Gastroesophageal sphincter (tissue), 4 donors: ENCODE measurements around the gene RASGRP1. TPM values are rescaled to one million over a fixed set of nuclear protein-coding genes. Genes with fewer than 3 reads are reported as not detected.

ENCODE experiments used
- ATAC-seq: fragments of 150-250 bp; one replicate; pipeline ENCODE4 v1.9.1; 2016; ENCODE audit warnings: mild to moderate bottlenecking, moderate library complexity
- H3K27ac ChIP-seq, 4 donors: fragments of 200-600 bp; sonication (generic) in 3 of 4; 1 replicate in 3 of 4; 2 replicates in 1 of 4; pipeline ENCODE4 v1.5.1; 2016 to 2019
- H3K27me3 ChIP-seq: fragments of 200-600 bp; sonication (generic); one replicate; pipeline ENCODE4 v1.5.1; 2019
- H3K36me3 ChIP-seq, 2 donors: fragments of 200-600 bp; sonication (generic); one replicate each; pipeline ENCODE4 v1.5.1; 2019; ENCODE audit warnings: control low read depth in 1 of 2
- H3K4me1 ChIP-seq, 3 donors: fragments of 200-600 bp; sonication (generic); 1 replicate in 2 of 3; 2 replicates in 1 of 3; pipeline ENCODE4 v1.5.1; 2016 to 2019; ENCODE audit warnings: control low read depth in 2 of 3
- H3K4me3 ChIP-seq, 2 donors: fragments of 200-600 bp; sonication (generic); one replicate each; pipeline ENCODE4 v1.5.1; 2019; ENCODE audit warnings: mild to moderate bottlenecking in 1 of 2, moderate library complexity in 1 of 2
- H3K9me3 ChIP-seq, 3 donors: fragments of 200-600 bp; sonication (generic); one replicate each; pipeline ENCODE4 v1.5.1; 2017 to 2019; ENCODE audit warnings: control low read depth in 2 of 3
- CTCF ChIP-seq, 4 experiments: fragments of 200-600 bp in 2 of 4; fragments of 450-650 bp in 2 of 4; sonication (generic) in 1 of 4; IDR thresholded peaks; one replicate each; pipeline ENCODE4 v1.5.1; 2017 to 2019; ENCODE audit warnings: antibody characterized with exemption in 4 of 4, mild to moderate bottlenecking in 2 of 4, moderate library complexity in 2 of 4
- EP300 ChIP-seq: sonication (generic); formaldehyde crosslinking; IDR thresholded peaks from one replicate; pipeline ENCODE4 v1.6.1; 2017; ENCODE audit warnings: antibody characterized with exemption, mild to moderate bottlenecking
- POLR2A ChIP-seq, 2 donors: fragments of 450-650 bp; IDR thresholded peaks; one replicate each; pipeline ENCODE4 v1.6.1; 2017; ENCODE audit warnings: antibody characterized with exemption in 2 of 2, mild to moderate bottlenecking in 2 of 2, moderate library complexity in 1 of 2
- POLR2AphosphoS5 ChIP-seq: sonication (generic); formaldehyde crosslinking; IDR thresholded peaks from one replicate; pipeline ENCODE4 v1.6.1; 2017; ENCODE audit warnings: antibody characterized with exemption
- WGBS, 2 donors: methylation state at CpG; one replicate each; pipeline ENCODE4 v1.1.5; 2018; ENCODE audit warnings: low coverage in 1 of 2; 5-methylcytosine and 5-hydroxymethylcytosine counted together
- total RNA-seq, 4 donors: library from RNA; depleted of rRNA; stranded (reverse); fragments of >200 nt; gene quantifications; one replicate each; pipeline ENCODE4 v1.1.0, GENCODE V29; 2016

RASGRP1 gene
- total RNA-seq, 4 donors from 2014 or later = 0.16 to 0.81 (median 0.55) TPM

- Histone ChIP-seq H3K36me3 (peaks cover 0 to 52% of the 10 kb centered on the region in 2 donors), H3K27ac (no peak overlapping the region), H3K27me3 (no peaks in the 10 kb centered on the region), H3K4me1 (no peaks in the 10 kb centered on the region), H3K4me3 (no peak overlapping the region), H3K9me3 (no peaks in the 10 kb centered on the region)
- no peak for TF ChIP-seq POLR2A (IDR thresholded peaks at IDR 0.05)
- TF ChIP-seq POLR2AphosphoS5 = no peak
- no peak for TF ChIP-seq EP300
- no peak for TF ChIP-seq CTCF (IDR thresholded peaks at IDR 0.05)
- no peak for ATAC-seq
Observed at GRCh38 chr15:38482572-38482971, 82.0 kb downstream of the RASGRP1 start.

- H3K4me3 ChIP-seq = no peak overlapping the region
- no peak overlapping the region for H3K27ac ChIP-seq
- no peak for ATAC-seq
- H3K4me1 ChIP-seq = no peaks in the 10 kb centered on the region
- no peaks in the 10 kb centered on the region for H3K9me3 ChIP-seq
- TF ChIP-seq POLR2A (IDR thresholded peaks at IDR 0.05) = no peak
- TF ChIP-seq CTCF (IDR thresholded peaks at IDR 0.05) = no peak
- no peak for TF ChIP-seq POLR2AphosphoS5
- no peak for TF ChIP-seq EP300
- no peaks in the 10 kb centered on the region for H3K27me3 ChIP-seq
- WGBS, 2 donors = 90 to 98% methylated on average over 3 of the region's 3 CpGs
- peaks cover 0 to 52% of the 10 kb centered on the region in 2 donors for H3K36me3 ChIP-seq
Observed at GRCh38 chr15:38481761-38482160, 82.9 kb downstream of the RASGRP1 start.

- H3K27ac ChIP-seq = no peak overlapping the region
- peaks cover 0 to 53% of the 10 kb centered on the region in 2 donors for H3K36me3 ChIP-seq
- ATAC-seq = no peak
- no peak for TF ChIP-seq CTCF (IDR thresholded peaks at IDR 0.05)
- no peak for TF ChIP-seq EP300
- TF ChIP-seq POLR2A (IDR thresholded peaks at IDR 0.05) = no peak
- TF ChIP-seq POLR2AphosphoS5 = no peak
- H3K9me3 ChIP-seq = no peaks in the 10 kb centered on the region
- WGBS, 2 donors = 84 to 93% methylated on average over 5 of the region's 5 CpGs
- H3K4me3 ChIP-seq = no peak overlapping the region
- H3K27me3 ChIP-seq = no peaks in the 10 kb centered on the region
- no peaks in the 10 kb centered on the region for H3K4me1 ChIP-seq
Observed at GRCh38 chr15:38481113-38481512, 83.5 kb downstream of the RASGRP1 start.

- H3K27ac ChIP-seq = no peak overlapping the region
- ATAC-seq = no peak
- peaks cover 0 to 60% of the 10 kb centered on the region in 2 donors for H3K36me3 ChIP-seq
- H3K4me1 ChIP-seq = no peaks in the 10 kb centered on the region
- TF ChIP-seq POLR2A (IDR thresholded peaks at IDR 0.05) = no peak
- 85 to 100% methylated on average over 1 of the region's 1 CpG for WGBS, 2 donors
- H3K27me3 ChIP-seq = no peaks in the 10 kb centered on the region
- no peaks in the 10 kb centered on the region for H3K9me3 ChIP-seq
- no peak overlapping the region for H3K4me3 ChIP-seq
Observed at GRCh38 chr15:38479756-38480155, 84.9 kb downstream of the RASGRP1 start.

GRCh38 chr15:38479266-38479665, 85.3 kb downstream of the RASGRP1 start:
- no peak overlapping the region for H3K4me3 ChIP-seq
- no peaks in the 10 kb centered on the region for H3K27me3 ChIP-seq
- no peaks in the 10 kb centered on the region for H3K9me3 ChIP-seq
- no peaks in the 10 kb centered on the region for H3K4me1 ChIP-seq
- H3K27ac ChIP-seq = no peak overlapping the region
- TF ChIP-seq CTCF (IDR thresholded peaks at IDR 0.05) = no peak
- TF ChIP-seq POLR2A (IDR thresholded peaks at IDR 0.05) = no peak
- TF ChIP-seq POLR2AphosphoS5 = no peak
- no peak for TF ChIP-seq EP300
- no peak for ATAC-seq
- peaks cover 0 to 62% of the 10 kb centered on the region in 2 donors for H3K36me3 ChIP-seq

GRCh38 chr15:38477637-38478036, 87.0 kb downstream of the RASGRP1 start:
- Histone ChIP-seq H3K27ac (no peak overlapping the region), H3K4me1 (no peaks in the 10 kb centered on the region), H3K4me3 (no peak overlapping the region), H3K36me3 (peaks cover 0 to 77% of the 10 kb centered on the region in 2 donors), H3K9me3 (no peaks in the 10 kb centered on the region), H3K27me3 (no peaks in the 10 kb centered on the region)
- TF ChIP-seq CTCF (IDR thresholded peaks at IDR 0.05) (no peak), POLR2AphosphoS5 (no peak), EP300 (no peak), POLR2A (IDR thresholded peaks at IDR 0.05) (no peak)
- WGBS, 2 donors = 57 to 79% methylated on average over 4 of the region's 4 CpGs
- no peak for ATAC-seq
